ENCODE data around the gene TIAM2. TPM values are rescaled to one million over a fixed set of nuclear protein-coding genes. Genes with fewer than 3 reads are reported as not detected.
A peak's percentile ranks its signal among the peaks of the same experiment; 100 is the strongest.

TIAM2 gene
- total and polyA plus RNA-seq, 10 of the 15 experiments (the other 5 are each of a cell fraction or from before 2014, with no cell fraction given): 1.1 to 10.5 (median 2.3) TPM

- H3K27ac ChIP-seq (ENCODE audit: control insufficient read depth, insufficient read depth): no peak overlapping the region
- H3K9me3 ChIP-seq (replicated peaks; ENCODE audit: control insufficient read depth, insufficient read depth, low read length): no peaks in the 10 kb centered on the region
- in situ Hi-C loops (cut with MboI) (no loop called here), intact Hi-C loops (cut with micrococcal nuclease; ENCODE audit: unreplicated experiment) (no loop called here)
- H4K20me1 ChIP-seq (ENCODE audit: control insufficient read depth, insufficient read depth): no peaks in the 10 kb centered on the region
- no peak overlapping the region for H3K4me2 ChIP-seq (ENCODE audit: control insufficient read depth, insufficient read depth)
- ChIA-PET CTCF (no interaction called here), POLR2A (interaction anchor here (0.6 kb wide), 2 partner anchors 38 to 138 kb away, joined by 4 to 5 read pairs; no protein-coding TSS in a partner anchor), RAD21 (ENCODE audit: unreplicated experiment) (no interaction called here), SMC1A (ENCODE audit: uncharacterized antibody, unreplicated experiment) (interaction anchor here (0.6 kb wide), 1 partner anchor 222 kb away, joined by 3 read pairs; no protein-coding TSS in a partner anchor)
- DNase-seq (ENCODE audit: low read depth, low spot score) (no peak), ATAC-seq (0 out of 3 replicates have a peak, but pooled peaks have one; percentile 22), FAIRE-seq (no peak)
- no peaks in the 10 kb centered on the region for H3K79me2 ChIP-seq (ENCODE audit: control insufficient read depth, insufficient read depth, low read length)
- no peak overlapping the region for H3K9ac ChIP-seq (ENCODE audit: control insufficient read depth, insufficient read depth, low read length)
- no peak overlapping the region for H3K4me3 ChIP-seq
- BruUV-seq (replicated peaks): no TSS peak
- no peaks in the 10 kb centered on the region for H3K4me1 ChIP-seq (ENCODE audit: control insufficient read depth, insufficient read depth, low read length)
- H3K27me3 ChIP-seq (replicated peaks in 1 of 2; ENCODE audit: control insufficient read depth in 2 of 2, insufficient read depth in 2 of 2, low read length in 1 of 2): peaks cover 5 to 10% of the 10 kb centered on the region in 2 experiments; a peak in 3 of 4 replicates
- H3K36me3 ChIP-seq (ENCODE audit: control insufficient read depth in 2 of 2, insufficient read depth in 2 of 2, low read length in 1 of 2): no peaks in the 10 kb centered on the region
- no peak overlapping the region for H2AFZ ChIP-seq (ENCODE audit: control insufficient read depth, low read depth, low read length)
- TF ChIP-seq TAF1 (IDR thresholded peaks at IDR 0.05; ENCODE audit: borderline replicate concordance, low read depth, low read length) (no peak), KLF5 (IDR thresholded peaks at IDR 0.05; ENCODE audit: partially characterized antibody) (no peak), SUZ12 (IDR thresholded peaks at IDR 0.05; ENCODE audit: unreplicated experiment) (no peak)
- WGBS (ENCODE audit: insufficient coverage, insufficient replicate concordance, low lambda C conversion rate, missing lambda C conversion rate): 56% methylated on average over 5 of the region's 5 CpGs
Observed at GRCh38 chr6:154996841-154997311, 1.8 kb downstream of the TIAM2 start.

- ChIA-PET CTCF (interaction anchor here (0.6 kb wide), 1 partner anchor 652 kb away, joined by 3 read pairs; no protein-coding TSS in a partner anchor), SMC1A (ENCODE audit: uncharacterized antibody, unreplicated experiment) (no interaction called here), RAD21 (ENCODE audit: unreplicated experiment) (no interaction called here), POLR2A (no interaction called here)
- FAIRE-seq (no peak), ATAC-seq (no peak), DNase-seq (ENCODE audit: low read depth, low spot score) (no peak)
- intact Hi-C loops (cut with micrococcal nuclease; ENCODE audit: unreplicated experiment): no loop called here
- Histone ChIP-seq H3K79me2 (ENCODE audit: control insufficient read depth, insufficient read depth, low read length) (no peaks in the 10 kb centered on the region), H3K27me3 (replicated peaks in 1 of 2; ENCODE audit: control insufficient read depth in 2 of 2, insufficient read depth in 2 of 2, low read length in 1 of 2) (peaks cover 5 to 10% of the 10 kb centered on the region in 2 experiments; a peak in 3 of 4 replicates), H3K4me2 (ENCODE audit: control insufficient read depth, insufficient read depth) (no peak overlapping the region), H2AFZ (ENCODE audit: control insufficient read depth, low read depth, low read length) (no peak overlapping the region), H3K4me3 (no peak overlapping the region), H3K9ac (ENCODE audit: control insufficient read depth, insufficient read depth, low read length) (no peak overlapping the region), H3K4me1 (ENCODE audit: control insufficient read depth, insufficient read depth, low read length) (no peaks in the 10 kb centered on the region; the same call in 1 of the 2 replicates), H4K20me1 (ENCODE audit: control insufficient read depth, insufficient read depth) (no peaks in the 10 kb centered on the region), H3K36me3 (ENCODE audit: control insufficient read depth in 2 of 2, insufficient read depth in 2 of 2, low read length in 1 of 2) (no peaks in the 10 kb centered on the region), H3K9me3 (replicated peaks; ENCODE audit: control insufficient read depth, insufficient read depth, low read length) (no peaks in the 10 kb centered on the region), H3K27ac (ENCODE audit: control insufficient read depth, insufficient read depth) (no peak overlapping the region)
- in situ Hi-C loops (cut with MboI): no loop called here
- TF ChIP-seq FOXK2 (IDR thresholded peaks at IDR 0.05): no peak
- TF ChIP-seq EP300 (IDR thresholded peaks at IDR 0.05; ENCODE audit: borderline replicate concordance in 1 of 2, control insufficient read depth in 1 of 2, low read depth in 2 of 2, low read length in 2 of 2): no peak
- no peak for TF ChIP-seq TBL1XR1 (IDR thresholded peaks at IDR 0.05; ENCODE audit: low read depth, low read length)
- no peak for TF ChIP-seq SUZ12 (IDR thresholded peaks at IDR 0.05; ENCODE audit: unreplicated experiment)
- TF ChIP-seq RCOR1 (conservative IDR thresholded peaks at IDR 0.05; ENCODE audit: low read depth, low read length): no peak
- no peak for TF ChIP-seq CREM (IDR thresholded peaks at IDR 0.05; ENCODE audit: low read depth)
- no peak for TF ChIP-seq HDAC6 (IDR thresholded peaks at IDR 0.05; ENCODE audit: unreplicated experiment)
- TF ChIP-seq SIN3A (IDR thresholded peaks at IDR 0.05; ENCODE audit: low read depth, low read length): no peak
- no peak for TF ChIP-seq MYB (IDR thresholded peaks at IDR 0.05; ENCODE audit: borderline replicate concordance, low read depth, low read length)
- TF ChIP-seq BCLAF1 (IDR thresholded peaks at IDR 0.05): no peak
- no peak for TF ChIP-seq ZBED1 (IDR thresholded peaks at IDR 0.05; ENCODE audit: borderline replicate concordance)
- no peak for TF ChIP-seq SREBF2 (IDR thresholded peaks at IDR 0.05; ENCODE audit: low read length)
- no TSS peak for BruUV-seq (replicated peaks)
- WGBS (ENCODE audit: insufficient coverage, insufficient replicate concordance, low lambda C conversion rate, missing lambda C conversion rate): 58% methylated on average over 2 of the region's 2 CpGs
Observed at GRCh38 chr6:154998855-154999254, 3.7 kb downstream of the TIAM2 start.

All from GM12878 (cell line).